Effector memory CD4-positive, alpha-beta T cell (primary cell): ENCODE results near the gene SYNJ2BP.
"Not testable (repeated sequence)": the region's sequence is repeated elsewhere in the genome, so short reads cannot be mapped to it uniquely, and the experiment has no call there.

ENCODE experiments used
- DNase-seq, 3 donors: peaks; one replicate each; pipeline ENCODE4 v3.0.0-alpha.2; 2020
- H3K27ac ChIP-seq: 2 replicates; pipeline ENCODE4 v1.7.0; 2013; ENCODE audit warnings: mild to moderate bottlenecking, low read length, moderate library complexity; ENCODE audit not compliant: insufficient read depth, poor library complexity, severe bottlenecking
- H3K27me3 ChIP-seq: replicated peaks from 2 replicates; pipeline ENCODE4 v1.7.0; 2013; ENCODE audit warnings: mild to moderate bottlenecking, low read length; ENCODE audit not compliant: insufficient read depth, control insufficient read depth, poor library complexity, severe bottlenecking
- H3K36me3 ChIP-seq: 2 replicates; pipeline ENCODE4 v1.7.0; 2013; ENCODE audit warnings: mild to moderate bottlenecking, low read length, moderate library complexity; ENCODE audit not compliant: control insufficient read depth, insufficient read depth
- H3K4me1 ChIP-seq: 2 replicates; pipeline ENCODE4 v1.7.0; 2013; ENCODE audit warnings: low read length, mild to moderate bottlenecking; ENCODE audit not compliant: control insufficient read depth, insufficient read depth, poor library complexity, severe bottlenecking
- H3K4me3 ChIP-seq: 2 replicates; pipeline ENCODE4 v1.7.0; 2013; ENCODE audit warnings: low read length, low read depth, mild to moderate bottlenecking; ENCODE audit not compliant: insufficient read depth, poor library complexity, severe bottlenecking
- H3K9me3 ChIP-seq: 2 replicates; pipeline ENCODE4 v1.7.0; 2013; ENCODE audit warnings: mild to moderate bottlenecking, low read length, moderate library complexity; ENCODE audit not compliant: control insufficient read depth
- total RNA-seq, 3 donors: gene quantifications; one replicate each; lab custom pipeline; 2026; lab: John Stamatoyannopoulos, UW

Gene SYNJ2BP
- total RNA-seq = 23.2 to 29.8 (median 25.1) reads per million in 3 donors

GRCh38 chr14:70416725-70417349, at the start of gene SYNJ2BP:
Gene SYNJ2BP (minus strand): TSS chr14:70417090. CDS start chr14:70416963, 127 bp downstream.
- Histone ChIP-seq H3K27ac (peak within 1 kb of the TSS; percentile 33), H3K4me3 (peak within 1 kb of the TSS; percentile 78)
- peak; percentile 9 to 33 (median 21) for DNase-seq

DNA sequence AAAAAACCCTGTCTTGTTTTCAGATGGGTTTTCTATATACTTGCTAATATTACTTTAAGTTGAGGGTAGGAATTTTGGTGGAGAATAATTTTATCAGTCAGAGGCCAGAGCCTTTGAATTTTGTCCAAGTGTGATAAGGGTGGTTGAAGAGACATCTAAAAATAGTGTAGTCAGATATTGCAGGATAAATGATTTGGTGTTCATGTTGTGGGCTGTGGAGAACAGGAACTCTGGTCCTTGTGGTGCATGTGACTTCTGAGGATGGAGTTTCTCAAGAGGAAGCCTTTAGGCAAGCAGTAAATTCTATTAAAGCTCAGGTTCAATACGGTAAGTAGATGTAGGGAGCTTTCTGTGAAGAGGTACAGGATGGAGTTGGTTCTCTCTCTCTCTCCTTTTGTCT, 37.8 kb upstream of the SYNJ2BP start:
- Histone ChIP-seq H3K4me1 (no peaks in the 10 kb centered on the region), H3K27me3 (no peaks in the 10 kb centered on the region), H3K4me3 (no peak overlapping the region), H3K9me3 (no peaks in the 10 kb centered on the region), H3K36me3 (no peaks in the 10 kb centered on the region), H3K27ac (no peak overlapping the region)
- DNase-seq = no peak

More at GRCh38 chr14:70416725-70417349, at the start of gene SYNJ2BP:
- no peaks in the 10 kb centered on the region for H3K9me3 ChIP-seq
- peaks cover 4% of the 10 kb centered on the region for H3K36me3 ChIP-seq
- peaks cover 7% of the 10 kb centered on the region for H3K4me1 ChIP-seq
- H3K27me3 ChIP-seq = no peaks in the 10 kb centered on the region

DNA sequence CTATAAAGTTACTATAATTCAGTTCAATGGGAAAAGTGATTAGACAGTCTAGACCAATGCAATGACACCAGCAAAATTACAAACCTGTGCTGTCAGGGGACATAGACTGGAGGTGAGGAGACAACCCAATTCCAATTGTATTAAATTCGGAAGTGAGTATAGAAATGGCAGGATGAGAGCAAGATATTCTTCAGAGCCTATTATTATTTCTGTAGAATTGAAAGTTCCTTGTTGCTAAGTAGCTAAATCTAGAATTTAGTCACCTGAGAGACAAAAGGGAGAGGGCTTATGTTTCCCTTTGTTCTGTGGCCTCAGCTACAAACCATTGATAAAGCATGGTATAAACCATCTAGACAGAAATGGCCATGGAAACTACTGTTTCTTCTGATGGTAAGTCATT, 35.0 kb upstream of the SYNJ2BP start, which contains the start of gene ADAM21:
Gene ADAM21 (plus strand): TSS at position 301 of the 400 bp plus-strand sequence. CDS start 5,326 bp downstream, outside the sequence.
- no peaks in the 10 kb centered on the region for H3K9me3 ChIP-seq
- H3K27ac ChIP-seq = no peak within 1 kb of the TSS
- DNase-seq = no peak
- H3K36me3 ChIP-seq = no peaks in the 10 kb centered on the region
- H3K4me1 ChIP-seq = no peaks in the 10 kb centered on the region
- no peak within 1 kb of the TSS for H3K4me3 ChIP-seq
- H3K27me3 ChIP-seq = no peaks in the 10 kb centered on the region

GRCh38 chr14:70448633-70449340, 31.9 kb upstream of the SYNJ2BP start:
- DNase-seq = no peak

GRCh38 chr14:70442750-70443149, 25.9 kb upstream of the SYNJ2BP start:
- no peak for DNase-seq
- no peak overlapping the region for H3K27ac ChIP-seq

More at GRCh38 chr14:70448633-70449340, 31.9 kb upstream of the SYNJ2BP start:
- Histone ChIP-seq H3K4me3 (no peak overlapping the region), H3K9me3 (no peaks in the 10 kb centered on the region), H3K36me3 (no peaks in the 10 kb centered on the region), H3K27me3 (no peaks in the 10 kb centered on the region), H3K4me1 (no peaks in the 10 kb centered on the region), H3K27ac (no peak overlapping the region)

DNA sequence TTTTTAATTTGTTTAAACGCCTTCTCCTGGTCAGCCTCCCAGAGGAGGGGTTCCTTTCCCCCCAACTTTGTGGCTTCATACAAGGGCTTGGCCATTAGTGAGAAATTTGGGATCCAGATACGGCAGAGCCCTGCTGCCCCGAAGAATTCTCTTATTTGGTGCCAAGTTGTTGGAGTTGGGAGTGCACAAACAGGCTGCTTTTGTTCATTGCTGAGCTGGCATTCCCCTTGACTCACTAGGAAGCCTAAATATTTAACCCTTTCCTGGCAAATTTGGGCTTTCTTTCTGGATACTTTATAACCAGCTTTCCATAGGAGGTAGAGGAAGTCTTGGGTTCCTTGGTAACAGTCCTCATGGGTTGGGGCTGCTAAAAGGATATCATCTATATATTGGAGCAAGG, 24.8 kb upstream of the SYNJ2BP start:
- Histone ChIP-seq H3K4me1 (no peaks in the 10 kb centered on the region), H3K27me3 (no peaks in the 10 kb centered on the region), H3K9me3 (peaks cover 15% of the 10 kb centered on the region), H3K4me3 (no peak overlapping the region), H3K36me3 (no peaks in the 10 kb centered on the region), H3K27ac (no peak overlapping the region)
- DNase-seq = no peak

More at GRCh38 chr14:70442750-70443149, 25.9 kb upstream of the SYNJ2BP start:
- H3K36me3 ChIP-seq = no peaks in the 10 kb centered on the region
- H3K9me3 ChIP-seq = peaks cover 15% of the 10 kb centered on the region
- no peaks in the 10 kb centered on the region for H3K4me1 ChIP-seq
- H3K4me3 ChIP-seq = no peak overlapping the region
- no peaks in the 10 kb centered on the region for H3K27me3 ChIP-seq

- Histone ChIP-seq H3K27ac (no peak overlapping the region), H3K27me3 (no peaks in the 10 kb centered on the region), H3K4me3 (no peak overlapping the region), H3K4me1 (no peaks in the 10 kb centered on the region), H3K36me3 (no peaks in the 10 kb centered on the region), H3K9me3 (peaks cover 3% of the 10 kb centered on the region)
- no peak for DNase-seq
These were observed 20.0 kb upstream of the SYNJ2BP start for GRCh38 chr14:70436867-70437266.

DNA sequence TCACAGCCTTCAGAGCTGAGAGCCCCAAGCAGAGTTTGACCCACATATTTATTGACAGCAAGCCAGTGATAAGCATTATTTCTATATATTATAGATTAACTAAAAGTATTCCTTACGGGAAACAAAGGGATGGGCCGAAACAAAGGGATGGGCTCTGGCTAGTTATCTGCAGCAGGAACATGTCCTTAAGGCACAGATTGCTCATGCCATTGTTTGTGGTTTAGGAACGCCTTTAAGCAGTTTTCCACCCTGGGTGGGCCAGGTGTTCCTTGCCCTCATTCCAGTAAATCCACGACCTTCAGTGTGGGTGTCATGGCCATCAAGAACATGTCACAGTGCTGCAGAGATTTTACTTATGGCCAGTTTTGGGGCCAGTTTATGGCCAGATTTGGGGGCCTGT, 9.7 kb upstream of the SYNJ2BP start:
- not testable (repeated sequence) for H3K4me3 ChIP-seq, DNase-seq, H3K9me3 ChIP-seq, H3K36me3 ChIP-seq, H3K27me3 ChIP-seq, H3K27ac ChIP-seq, H3K4me1 ChIP-seq

DNA sequence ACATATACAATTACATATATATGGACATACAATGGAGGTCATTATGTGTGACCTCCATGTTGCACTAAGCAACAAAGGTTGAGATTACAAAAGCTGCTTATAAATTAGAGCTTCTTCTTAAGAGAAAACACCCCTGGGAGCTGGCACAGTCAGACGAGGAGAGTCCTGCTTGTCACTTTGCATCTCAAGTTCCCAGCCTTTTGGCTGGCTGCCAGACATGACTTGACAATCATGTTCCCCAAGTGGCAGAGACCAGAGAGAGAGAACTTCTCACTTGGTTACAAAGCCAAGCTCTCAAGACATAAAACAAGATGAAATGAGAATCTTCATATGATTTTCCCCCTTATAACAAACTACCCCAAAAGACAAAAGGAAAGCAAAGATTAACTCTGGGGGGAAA, 8.5 kb upstream of the SYNJ2BP start:
- Histone ChIP-seq H3K4me3 (no peak overlapping the region), H3K36me3 (no peaks in the 10 kb centered on the region), H3K27me3 (no peaks in the 10 kb centered on the region), H3K4me1 (no peaks in the 10 kb centered on the region), H3K27ac (no peak overlapping the region), H3K9me3 (no peaks in the 10 kb centered on the region)
- DNase-seq = no peak

- H3K27me3 ChIP-seq = no peaks in the 10 kb centered on the region
- H3K4me1 ChIP-seq = no peaks in the 10 kb centered on the region
- no peaks in the 10 kb centered on the region for H3K9me3 ChIP-seq
- H3K4me3 ChIP-seq = no peak overlapping the region
- no peaks in the 10 kb centered on the region for H3K36me3 ChIP-seq
- no peak for DNase-seq
- no peak overlapping the region for H3K27ac ChIP-seq
These were observed 5.6 kb upstream of the SYNJ2BP start for GRCh38 chr14:70422538-70422937.
